Naive thymus-derived CD4-positive, alpha-beta T cell (primary cell): ENCODE results near the gene SULT1A1. TPM values are rescaled to one million over a fixed set of nuclear protein-coding genes. Genes with fewer than 3 reads are reported as not detected.
"Not testable (repeated sequence)": the region's sequence is repeated elsewhere in the genome, so short reads cannot be mapped to it uniquely, and the experiment has no call there.

ENCODE experiments used
- ATAC-seq: fragments of 150-1000 bp; cut with Tn5 transposase; 2 replicates; pipeline ENCODE4 v1.10.0; 2021; ENCODE audit warnings: mild to moderate bottlenecking, moderate library complexity
- CTCF ChIA-PET: fragments of 350-600 bp; sonication (Branson Sonifier 250); formaldehyde crosslinking; loops from one replicate; lab custom pipeline; 2021; ENCODE audit warnings: antibody characterized with exemption; lab: Charles Lee
- POLR2A ChIA-PET: fragments of 350-600 bp; sonication (Branson Sonifier 250); formaldehyde crosslinking; loops from one replicate; lab custom pipeline; 2021; ENCODE audit warnings: antibody characterized with exemption, inconsistent platforms; lab: Charles Lee
- DNase-seq, 9 donors: peaks; one replicate each; pipeline versions ENCODE4 v3.0.0 to v3.0.0-alpha.2; 2020 to 2022; ENCODE audit warnings: mixed read lengths in 1 of 9
- H3K27ac ChIP-seq: one replicate; pipeline ENCODE4 v1.7.0; 2013; ENCODE audit warnings: mild to moderate bottlenecking, low read depth, low read length, moderate library complexity
- H3K27me3 ChIP-seq, 2 donors: one replicate each; pipeline ENCODE4 v1.7.0; 2013; ENCODE audit warnings: low read length in 2 of 2, mild to moderate bottlenecking in 2 of 2, moderate library complexity in 2 of 2; ENCODE audit not compliant: control insufficient read depth in 2 of 2, insufficient read depth in 2 of 2
- H3K36me3 ChIP-seq, 3 experiments: 1 replicate in 2 of 3; 2 replicates in 1 of 3; pipeline ENCODE4 v1.7.0; 2013; ENCODE audit warnings: low read length in 3 of 3, mild to moderate bottlenecking in 3 of 3, moderate library complexity in 1 of 3; ENCODE audit not compliant: insufficient read depth in 3 of 3, control insufficient read depth in 2 of 3
- H3K4me1 ChIP-seq, 2 donors: one replicate each; pipeline ENCODE4 v1.7.0; 2013; ENCODE audit warnings: low read length in 2 of 2, mild to moderate bottlenecking in 2 of 2, moderate library complexity in 1 of 2; ENCODE audit not compliant: control insufficient read depth in 2 of 2, insufficient read depth in 2 of 2
- H3K4me3 ChIP-seq: 2 replicates; pipeline ENCODE4 v1.7.0; 2013; ENCODE audit warnings: mild to moderate bottlenecking, low read length
- H3K9me3 ChIP-seq, 3 experiments: 1 replicate in 2 of 3; 2 replicates in 1 of 3; pipeline ENCODE4 v1.7.0; 2013; ENCODE audit warnings: low read length in 3 of 3; ENCODE audit not compliant: control insufficient read depth in 2 of 3
- H3K27ac Mint-ChIP-seq, 9 donors: one replicate each; pipeline ENCODE4 v1.8.0; 2020 to 2022; ENCODE audit warnings: mixed read lengths in 9 of 9, mild to moderate bottlenecking in 8 of 9, moderate library complexity in 5 of 9, inconsistent platforms in 2 of 9
- H3K27me3 Mint-ChIP-seq, 5 donors: one replicate each; pipeline ENCODE4 v1.8.0; 2021 to 2022; ENCODE audit warnings: mixed read lengths in 5 of 5, mild to moderate bottlenecking in 1 of 5
- H3K36me3 Mint-ChIP-seq, 5 donors: one replicate each; pipeline ENCODE4 v1.8.0; 2020 to 2022; ENCODE audit warnings: mixed read lengths in 5 of 5, mild to moderate bottlenecking in 3 of 5, inconsistent platforms in 1 of 5
- H3K4me1 Mint-ChIP-seq, 7 donors: one replicate each; pipeline ENCODE4 v1.8.0; 2020 to 2022; ENCODE audit warnings: mixed read lengths in 7 of 7, mild to moderate bottlenecking in 3 of 7, inconsistent platforms in 1 of 7
- H3K4me3 Mint-ChIP-seq, 10 donors: one replicate each; pipeline ENCODE4 v1.8.0; 2020 to 2022; ENCODE audit warnings: mild to moderate bottlenecking in 10 of 10, mixed read lengths in 10 of 10, moderate library complexity in 6 of 10, inconsistent platforms in 2 of 10
- H3K9me3 Mint-ChIP-seq, 11 donors: one replicate each; pipeline ENCODE4 v1.8.0; 2020 to 2022; ENCODE audit warnings: mixed read lengths in 11 of 11, mild to moderate bottlenecking in 4 of 11, inconsistent platforms in 1 of 11, moderate library complexity in 1 of 11
- intact Hi-C, 2 donors: fragments of 100-400 bp; cut with micrococcal nuclease; formaldehyde crosslinking; loops; one replicate each; pipeline ENCODE4 v1.15.1; 2023
- polyA plus RNA-seq, 2 donors: library from polyadenylated mRNA; unstranded; fragments of 300-500 nt; fragmentation: Illumina TruSeq; gene quantifications; one replicate each; pipeline ENCODE4 v1.2.3, GENCODE V29; 2021
- total RNA-seq, 6 experiments: library from RNA in 5 of 6; stranded (reverse) in 5 of 6; gene quantifications; 1 replicate in 5 of 6; 2 replicates in 1 of 6; pipeline ENCODE4 v1.2.3 and lab custom pipeline; 2021 to 2026

SULT1A1 gene
- total and polyA plus RNA-seq, 7 experiments from 2014 or later, result 9.2 to 70.8 (median 18.5) TPM

- Mint-ChIP-seq H3K4me3 (peak overlapping the region; percentile 67 to 89 (median 86)), H3K4me1 (peaks cover 13 to 26% (median 21%) of the 10 kb centered on the region in 7 donors), H3K36me3 (peaks cover 0 to 4% (median 0%) of the 10 kb centered on the region in 5 donors), H3K9me3 (peaks cover 0 to 3% (median 0%) of the 10 kb centered on the region in 11 donors), H3K27me3 (peaks cover 0 to 15% (median 0%) of the 10 kb centered on the region in 5 donors), H3K27ac (peak overlapping the region in 7 of 9 donors; percentile 23 to 90 (median 78))
- intact Hi-C loops, result no loop called here
- ATAC-seq (peak; percentile 96), DNase-seq (peak; percentile 55 to 74 (median 70))
- no peaks in the 10 kb centered on the region for H3K4me1 ChIP-seq
- CTCF ChIA-PET, result no interaction called here
- peaks cover 0 to 5% (median 0%) of the 10 kb centered on the region in 3 experiments for H3K36me3 ChIP-seq
- POLR2A ChIA-PET, result interaction anchor here (0.7 to 1.2 kb wide), 4 partner anchors 13 to 302 kb away, joined by 3 read pairs; partner anchors contain the start of genes APOBR and SULT1A1
- H3K4me3 ChIP-seq, result peak overlapping the region; percentile 70
- peak overlapping the region; percentile 58 for H3K27ac ChIP-seq
- H3K27me3 ChIP-seq, result no peaks in the 10 kb centered on the region
- no peaks in the 10 kb centered on the region for H3K9me3 ChIP-seq
Observed at GRCh38 chr16:28623172-28623711, 13.4 kb upstream of the SULT1A1 start.

- peak overlapping the region; percentile 23 to 90 (median 78) for H3K27ac Mint-ChIP-seq
Observed at GRCh38 chr16:28622532-28623171, 12.8 kb upstream of the SULT1A1 start.

GRCh38 chr16:28621481-28622155 is 11.8 kb upstream of the SULT1A1 start:
- Histone ChIP-seq H3K4me3 (no peak overlapping the region), H3K27ac (no peak overlapping the region), H3K27me3 (no peaks in the 10 kb centered on the region), H3K4me1 (no peaks in the 10 kb centered on the region), H3K36me3 (peaks cover 0 to 10% (median 0%) of the 10 kb centered on the region in 3 experiments), H3K9me3 (no peaks in the 10 kb centered on the region)
- H3K27ac Mint-ChIP-seq, result peak overlapping the region in 8 of 9 donors; percentile 10 to 78 (median 64)
- peaks cover 0 to 5% (median 0%) of the 10 kb centered on the region in 5 donors for H3K36me3 Mint-ChIP-seq
- H3K4me1 Mint-ChIP-seq, result peaks cover 13 to 27% (median 23%) of the 10 kb centered on the region in 7 donors
- peak overlapping the region; percentile 48 to 89 (median 86) for H3K4me3 Mint-ChIP-seq
- no peak for DNase-seq
- intact Hi-C loops, result no loop called here
- CTCF ChIA-PET, result interaction anchor here (0.9 kb wide), 1 partner anchor 14 kb away, joined by 3 read pairs; no protein-coding TSS in a partner anchor
- peaks cover 0 to 3% (median 0%) of the 10 kb centered on the region in 11 donors for H3K9me3 Mint-ChIP-seq
- peaks cover 0 to 9% (median 0%) of the 10 kb centered on the region in 5 donors for H3K27me3 Mint-ChIP-seq
- ATAC-seq, result no peak
- POLR2A ChIA-PET, result no interaction called here

More at GRCh38 chr16:28622532-28623171, 12.8 kb upstream of the SULT1A1 start:
- peak overlapping the region; percentile 58 for H3K27ac ChIP-seq
- H3K36me3 ChIP-seq, H3K27me3 ChIP-seq, H3K9me3 ChIP-seq, CTCF ChIA-PET, H3K9me3 Mint-ChIP-seq, H3K36me3 Mint-ChIP-seq, H3K4me1 ChIP-seq, intact Hi-C loops: not testable (repeated sequence)
- DNase-seq, result peak in 2 of 9 donors; percentile 16 to 31
- POLR2A ChIA-PET, result interaction anchor here (0.9 to 1.2 kb wide), 3 partner anchors 12 to 302 kb away, joined by 3 read pairs; partner anchors contain the start of gene SULT1A1
- H3K4me1 Mint-ChIP-seq, result peaks cover 13 to 26% (median 21%) of the 10 kb centered on the region in 7 donors
- H3K27me3 Mint-ChIP-seq, result peaks cover 0 to 14% (median 0%) of the 10 kb centered on the region in 5 donors
- H3K4me3 ChIP-seq, result peak overlapping the region; percentile 70
- ATAC-seq, result peak; percentile 3
- H3K4me3 Mint-ChIP-seq, result peak overlapping the region; percentile 67 to 89 (median 86)

DNA sequence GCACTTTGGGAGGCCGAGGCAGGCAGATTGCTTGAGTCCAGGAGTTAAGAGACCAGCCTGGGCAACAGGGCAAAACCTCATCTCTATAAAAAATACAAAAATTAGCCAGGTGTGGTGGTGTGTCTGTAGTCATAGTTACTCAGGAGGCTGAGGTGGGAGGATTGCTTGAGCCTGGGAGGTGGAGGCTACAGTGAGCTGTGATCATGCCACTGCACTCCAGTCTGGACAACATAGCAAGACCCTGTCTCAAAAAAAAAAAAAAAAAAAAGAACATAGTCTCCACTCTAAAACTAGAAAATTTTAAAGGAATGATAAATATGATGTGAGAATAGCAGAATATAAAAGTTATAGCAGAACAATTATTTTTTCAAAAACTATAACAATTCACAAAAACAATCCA is 10.5 kb upstream of the SULT1A1 start:
- intact Hi-C loops, H3K27me3 Mint-ChIP-seq: not testable (repeated sequence)
- CTCF ChIA-PET, result interaction anchor here (0.6 kb wide), 1 partner anchor 345 kb away, joined by 3 read pairs; no protein-coding TSS in a partner anchor

DNA sequence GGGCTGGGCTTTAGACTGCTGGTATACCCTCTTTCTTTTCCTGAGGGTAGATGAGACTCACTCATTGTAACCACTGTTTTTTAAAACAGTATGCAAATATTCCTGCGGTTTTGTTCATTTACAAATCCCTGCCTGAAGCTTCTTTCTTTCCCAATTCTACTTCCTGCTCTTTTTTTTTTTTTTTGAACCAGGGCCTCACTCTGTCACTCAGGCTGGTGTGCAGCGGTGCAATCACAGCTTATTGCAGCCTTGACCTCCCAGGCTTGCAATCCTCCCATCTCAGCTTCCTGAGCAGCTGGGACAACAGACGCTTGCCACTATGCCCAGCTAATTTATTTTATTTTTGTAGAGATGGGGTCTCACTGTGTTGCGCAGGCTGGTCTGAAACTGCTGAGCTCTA is 8.0 kb upstream of the SULT1A1 start:
- Histone ChIP-seq H3K4me1 (no peaks in the 10 kb centered on the region), H3K36me3 (peaks cover 0 to 10% (median 0%) of the 10 kb centered on the region in 3 experiments), H3K27ac (no peak overlapping the region), H3K27me3 (no peaks in the 10 kb centered on the region), H3K4me3 (no peak overlapping the region), H3K9me3 (no peaks in the 10 kb centered on the region)
- peaks cover 13 to 23% (median 17%) of the 10 kb centered on the region in 7 donors for H3K4me1 Mint-ChIP-seq
- no peaks in the 10 kb centered on the region for H3K27me3 Mint-ChIP-seq
- intact Hi-C loops, result no loop called here
- no peak for ATAC-seq
- H3K9me3 Mint-ChIP-seq, result no peaks in the 10 kb centered on the region
- no peak for DNase-seq
- H3K4me3 Mint-ChIP-seq, result no peak overlapping the region
- CTCF ChIA-PET, result interaction anchor here (1.0 kb wide), 1 partner anchor 61 kb away, joined by 5 read pairs; no protein-coding TSS in a partner anchor
- no peak overlapping the region for H3K27ac Mint-ChIP-seq
- H3K36me3 Mint-ChIP-seq, result peaks cover 0 to 7% (median 0%) of the 10 kb centered on the region in 5 donors
- POLR2A ChIA-PET, result interaction anchor here (0.7 kb wide), 1 partner anchor 296 kb away, joined by 3 read pairs; no protein-coding TSS in a partner anchor

More for the DNA sequence above, 10.5 kb upstream of the SULT1A1 start:
- DNase-seq, H3K4me1 ChIP-seq, H3K27ac ChIP-seq, ATAC-seq, H3K27me3 ChIP-seq, H3K27ac Mint-ChIP-seq, POLR2A ChIA-PET, H3K36me3 ChIP-seq, H3K9me3 ChIP-seq, H3K9me3 Mint-ChIP-seq, H3K4me3 Mint-ChIP-seq, H3K36me3 Mint-ChIP-seq, H3K4me3 ChIP-seq: not testable (repeated sequence)
- H3K4me1 Mint-ChIP-seq, result peaks cover 13 to 31% (median 24%) of the 10 kb centered on the region in 7 donors

DNA sequence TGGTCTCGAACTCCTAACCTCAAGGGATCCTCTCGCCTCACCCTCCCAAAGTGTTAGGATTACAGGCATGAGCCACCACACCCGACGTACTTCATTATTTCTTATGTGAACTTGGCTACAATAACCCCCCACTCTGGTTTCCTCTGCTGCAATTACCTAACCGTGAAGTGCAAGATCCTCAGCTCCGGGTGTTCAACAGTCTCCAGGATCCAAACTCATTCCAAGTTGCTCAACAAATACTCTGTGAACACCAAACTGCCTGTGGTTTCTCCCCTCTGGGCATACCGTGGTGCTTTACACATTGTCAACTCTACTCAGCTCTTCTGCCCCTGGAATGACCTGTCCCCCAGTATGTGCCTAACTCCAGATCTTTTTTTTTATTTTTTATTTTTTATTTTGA is 6.8 kb upstream of the SULT1A1 start:
- Mint-ChIP-seq H3K27ac (peak overlapping the region in 2 of 9 donors; percentile 11 to 71), H3K9me3 (no peaks in the 10 kb centered on the region)
- POLR2A ChIA-PET, result interaction anchor here (0.8 kb wide), 1 partner anchor 61 kb away, joined by 3 read pairs; no protein-coding TSS in a partner anchor

More for the DNA sequence above, 6.8 kb upstream of the SULT1A1 start:
- intact Hi-C loops, result no loop called here
- Mint-ChIP-seq H3K27me3 (no peaks in the 10 kb centered on the region), H3K4me1 (peaks cover under 1 to 12% (median 6%) of the 10 kb centered on the region in 7 donors), H3K36me3 (peaks cover 0 to 7% (median 0%) of the 10 kb centered on the region in 5 donors), H3K4me3 (no peak overlapping the region)
- no peaks in the 10 kb centered on the region for H3K9me3 ChIP-seq
- DNase-seq, result no peak
- no peak for ATAC-seq
- H3K27ac ChIP-seq, result no peak overlapping the region
- peaks cover 0 to 10% (median 0%) of the 10 kb centered on the region in 3 experiments for H3K36me3 ChIP-seq
- CTCF ChIA-PET, result interaction anchor here (1.0 to 1.2 kb wide), 2 partner anchors 60 to 334 kb away, joined by 4 to 5 read pairs; no protein-coding TSS in a partner anchor
- H3K4me3 ChIP-seq, result no peak overlapping the region
- H3K27me3 ChIP-seq, result no peaks in the 10 kb centered on the region
- no peaks in the 10 kb centered on the region for H3K4me1 ChIP-seq
